ENCODE data around the gene GUCY2F.

DNA sequence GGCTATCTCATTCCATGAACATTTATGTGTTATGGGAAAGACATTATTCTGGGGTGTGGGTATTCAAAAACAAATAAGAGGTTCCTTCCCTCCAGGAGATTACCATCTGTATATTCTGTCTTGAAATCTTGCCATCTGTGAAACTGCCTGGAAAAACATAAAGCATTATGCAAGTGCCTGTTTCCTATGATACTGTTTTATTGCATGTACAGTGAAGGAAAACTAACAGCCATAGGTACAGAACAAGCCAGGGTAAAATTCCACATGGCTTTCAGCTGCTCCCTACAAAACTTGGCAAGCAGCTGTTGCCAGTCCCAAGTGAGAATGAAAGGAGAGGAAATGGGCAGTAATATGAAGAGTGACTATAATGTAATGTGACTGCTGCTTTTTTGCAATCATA lies 136.0 kb downstream of the GUCY2F start:
- TF ChIP-seq CTCF (IDR thresholded peaks at IDR 0.05; ENCODE audit: low read depth, low read length) (no peak), EZH2phosphoT487 (IDR thresholded peaks at IDR 0.05; ENCODE audit: low read depth) (no peak)

All from OCI-LY3 (cell line).